Mesendoderm (in vitro differentiated cells): ENCODE data around the gene CPAMD8.

Experiments used
- DNase-seq: peaks from one replicate; pipeline ENCODE4 v3.0.0; 2013
- H2AK5ac ChIP-seq: 2 replicates; pipeline ENCODE4 v1.6.1; 2013; ENCODE audit warnings: low read length, inconsistent platforms
- H2BK120ac ChIP-seq: 2 replicates; pipeline ENCODE4 v1.6.1; 2013; ENCODE audit warnings: low read depth, mild to moderate bottlenecking, low read length, moderate library complexity, mixed read lengths
- H2BK15ac ChIP-seq: replicated peaks from 2 replicates; pipeline ENCODE4 v1.6.1; 2013; ENCODE audit warnings: low read depth, mild to moderate bottlenecking, moderate library complexity
- H2BK5ac ChIP-seq: 2 replicates; pipeline ENCODE4 v1.6.1; 2013; ENCODE audit warnings: low read length, inconsistent platforms
- H3K18ac ChIP-seq: 2 replicates; pipeline ENCODE4 v1.6.1; 2013; ENCODE audit warnings: mild to moderate bottlenecking, low read length, mixed read lengths
- H3K23ac ChIP-seq: one replicate; pipeline ENCODE4 v1.6.1; 2013; ENCODE audit warnings: low read length
- H3K27ac ChIP-seq: 2 replicates; pipeline ENCODE4 v1.5.1; 2013; ENCODE audit warnings: low read depth, mild to moderate bottlenecking, inconsistent platforms, low read length, moderate library complexity
- H3K27me3 ChIP-seq: 2 replicates; pipeline ENCODE4 v1.6.1; 2013; ENCODE audit warnings: low read length, control low read depth, mild to moderate bottlenecking, inconsistent platforms; ENCODE audit not compliant: insufficient read depth, poor library complexity
- H3K36me3 ChIP-seq: 2 replicates; pipeline ENCODE4 v1.6.1; 2013; ENCODE audit warnings: low read length, inconsistent platforms; ENCODE audit not compliant: control insufficient read depth, insufficient read depth
- H3K4ac ChIP-seq: one replicate; pipeline ENCODE4 v1.6.1; 2013; ENCODE audit warnings: low read depth, mild to moderate bottlenecking, low read length, moderate library complexity
- H3K4me1 ChIP-seq: 2 replicates; pipeline ENCODE4 v1.6.1; 2013; ENCODE audit warnings: low read depth, low read length, inconsistent platforms; ENCODE audit not compliant: control insufficient read depth
- H3K4me2 ChIP-seq: 2 replicates; pipeline ENCODE4 v1.6.1; 2013; ENCODE audit warnings: low read length
- H3K4me3 ChIP-seq: 2 replicates; pipeline ENCODE4 v1.5.1; 2013; ENCODE audit warnings: mild to moderate bottlenecking, low read length
- H3K56ac ChIP-seq: one replicate; pipeline ENCODE4 v1.6.1; 2013; ENCODE audit warnings: low read length
- H3K79me1 ChIP-seq: 2 replicates; pipeline ENCODE4 v1.6.1; 2013; ENCODE audit warnings: low read length, inconsistent platforms
- H3K79me2 ChIP-seq: 2 replicates; pipeline ENCODE4 v1.6.1; 2013; ENCODE audit warnings: mild to moderate bottlenecking, low read length; ENCODE audit not compliant: control insufficient read depth, insufficient read depth
- H3K9ac ChIP-seq: 2 replicates; pipeline ENCODE4 v1.6.1; 2013; ENCODE audit warnings: low read length, inconsistent platforms
- H4K5ac ChIP-seq: one replicate; pipeline ENCODE4 v1.6.1; 2013; ENCODE audit warnings: low read length
- H4K8ac ChIP-seq: one replicate; pipeline ENCODE4 v1.6.1; 2013; ENCODE audit warnings: low read depth, mild to moderate bottlenecking, control low read depth, low read length, moderate library complexity
- WGBS: extraction: QIAGEN DNeasy Blood & Tissue Kit; methylation state at CpG from one replicate; pipeline ENCODE4 v1.1.7; 2013; ENCODE audit warnings: low lambda C conversion rate, missing lambda C conversion rate; ENCODE audit not compliant: insufficient coverage; ENCODE audit errors: extremely low coverage; 5-methylcytosine and 5-hydroxymethylcytosine counted together

Gene CPAMD8

DNA sequence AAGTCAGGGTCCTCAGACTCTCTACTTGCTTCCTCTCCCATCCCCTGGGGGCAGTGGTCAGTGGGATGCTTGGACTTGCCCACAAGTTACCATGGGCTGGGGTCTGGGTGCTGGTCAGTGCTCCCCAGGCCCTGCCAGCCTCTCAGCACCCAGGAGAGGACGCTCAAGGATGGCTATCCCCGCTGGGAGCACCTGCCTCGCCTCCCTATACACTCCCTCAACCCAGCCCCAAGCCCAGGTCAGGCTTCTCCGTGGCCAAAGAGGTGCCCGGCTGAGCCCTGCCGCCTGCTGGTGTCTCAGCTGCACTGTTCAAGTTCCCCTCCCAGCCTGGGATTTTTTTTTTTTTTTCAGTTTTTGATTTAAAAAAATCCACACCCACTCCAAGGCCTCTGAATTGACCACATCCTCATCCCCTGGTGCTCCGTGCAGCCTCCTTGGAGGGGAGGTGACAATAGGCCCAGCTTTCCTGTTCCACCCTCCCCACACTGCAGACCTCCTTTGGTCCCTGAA, 127.0 kb downstream of the CPAMD8 start:
- H4K8ac ChIP-seq = no peak overlapping the region
- H3K4me2 ChIP-seq = no peak overlapping the region
- no peak overlapping the region for H3K23ac ChIP-seq
- no peaks in the 10 kb centered on the region for H3K36me3 ChIP-seq
- no peak overlapping the region for H2BK120ac ChIP-seq
- H3K27ac ChIP-seq = no peak overlapping the region
- peak; percentile 70 for DNase-seq
- no peak overlapping the region for H3K18ac ChIP-seq
- no peaks in the 10 kb centered on the region for H3K27me3 ChIP-seq
- H4K5ac ChIP-seq = no peak overlapping the region
- H2AK5ac ChIP-seq = no peak overlapping the region
- H3K4me3 ChIP-seq = no peak overlapping the region
- no peaks in the 10 kb centered on the region for H3K4me1 ChIP-seq
- no peak overlapping the region for H3K56ac ChIP-seq
- no peaks in the 10 kb centered on the region for H3K79me2 ChIP-seq
- WGBS = no CpG with 5 or more reads among the region's 7 CpGs
- no peak overlapping the region for H3K4ac ChIP-seq
- H3K79me1 ChIP-seq = no peaks in the 10 kb centered on the region
- no peak overlapping the region for H3K9ac ChIP-seq
- H2BK15ac ChIP-seq = no peak overlapping the region
- H2BK5ac ChIP-seq = no peak overlapping the region

DNA sequence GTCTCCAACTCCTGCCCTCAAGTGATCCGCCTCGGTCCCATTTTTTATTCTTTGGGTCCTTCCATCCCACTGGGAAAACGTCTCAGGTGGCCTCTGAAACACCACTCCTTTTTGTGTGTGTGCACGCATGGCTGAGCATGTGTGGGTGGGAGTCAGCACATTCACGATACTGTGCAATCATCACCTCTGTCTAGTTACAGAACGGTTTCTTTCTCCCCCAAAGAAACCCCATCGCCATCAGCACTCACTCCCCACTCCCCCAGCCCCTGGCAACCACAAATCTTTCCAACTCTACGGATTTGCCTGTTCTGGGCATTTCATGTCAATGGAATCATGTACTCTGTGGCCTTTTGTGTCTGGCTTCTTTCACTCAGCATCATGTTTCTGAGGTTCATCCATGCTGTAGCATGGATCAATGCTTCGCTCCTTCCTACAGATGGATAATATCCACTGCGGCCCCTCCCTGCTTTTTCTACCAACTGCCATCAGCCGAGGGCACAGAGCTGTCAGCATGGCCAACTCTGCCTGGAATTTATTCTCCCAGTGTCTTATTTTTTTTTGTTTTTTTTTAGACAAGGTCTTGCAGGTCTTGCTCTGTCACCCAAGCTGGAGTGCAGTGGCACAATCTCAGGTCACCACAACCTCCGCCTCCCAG, 128.1 kb downstream of the CPAMD8 start:
- H3K4ac ChIP-seq = no peak overlapping the region
- H3K23ac ChIP-seq = no peak overlapping the region
- H2BK120ac ChIP-seq = no peak overlapping the region
- H3K4me2 ChIP-seq = no peak overlapping the region
- no peak overlapping the region for H3K18ac ChIP-seq
- H3K79me2 ChIP-seq = no peaks in the 10 kb centered on the region
- no peaks in the 10 kb centered on the region for H3K4me1 ChIP-seq
- no CpG with 5 or more reads among the region's 12 CpGs for WGBS
- no peak overlapping the region for H4K8ac ChIP-seq
- H3K9ac ChIP-seq = no peak overlapping the region
- no peak overlapping the region for H2BK15ac ChIP-seq
- H3K27me3 ChIP-seq = no peaks in the 10 kb centered on the region
- H2BK5ac ChIP-seq = no peak overlapping the region
- no peak overlapping the region for H3K27ac ChIP-seq
- H3K4me3 ChIP-seq = no peak overlapping the region
- DNase-seq = no peak
- H3K79me1 ChIP-seq = no peaks in the 10 kb centered on the region
- H2AK5ac ChIP-seq = no peak overlapping the region
- no peak overlapping the region for H3K56ac ChIP-seq
- H4K5ac ChIP-seq = no peak overlapping the region
- no peaks in the 10 kb centered on the region for H3K36me3 ChIP-seq

DNA sequence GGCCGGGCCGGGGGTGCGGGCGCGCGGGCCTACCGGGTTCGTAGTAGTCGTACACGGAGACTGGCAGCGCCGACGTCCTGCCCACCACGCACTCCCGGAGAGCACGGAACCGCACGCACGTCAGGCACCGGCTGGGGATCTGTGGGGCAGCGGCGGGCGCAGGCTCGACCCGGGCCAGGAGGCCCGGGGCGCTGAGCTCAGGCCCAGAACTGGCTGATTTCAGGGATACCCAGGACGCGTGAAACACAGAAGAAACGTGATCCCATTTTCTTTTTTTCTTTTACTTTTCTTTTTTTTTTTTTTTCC, 128.8 kb downstream of the CPAMD8 start:
- Histone ChIP-seq H4K8ac (no peak overlapping the region), H3K27me3 (no peaks in the 10 kb centered on the region), H3K18ac (peak overlapping the region; percentile 8), H4K5ac (no peak overlapping the region), H3K79me1 (no peaks in the 10 kb centered on the region), H3K79me2 (no peaks in the 10 kb centered on the region), H3K36me3 (no peaks in the 10 kb centered on the region), H2BK120ac (no peak overlapping the region), H3K23ac (no peak overlapping the region), H3K27ac (no peak overlapping the region), H3K4me3 (no peak overlapping the region), H2BK5ac (no peak overlapping the region), H3K4ac (no peak overlapping the region), H2AK5ac (no peak overlapping the region), H2BK15ac (no peak overlapping the region), H3K56ac (peak overlapping the region; percentile 83), H3K4me1 (no peaks in the 10 kb centered on the region), H3K9ac (peak overlapping the region; percentile 67), H3K4me2 (peak overlapping the region; percentile 77)
- no peak for DNase-seq
- no CpG with 5 or more reads among the region's 30 CpGs for WGBS

DNA sequence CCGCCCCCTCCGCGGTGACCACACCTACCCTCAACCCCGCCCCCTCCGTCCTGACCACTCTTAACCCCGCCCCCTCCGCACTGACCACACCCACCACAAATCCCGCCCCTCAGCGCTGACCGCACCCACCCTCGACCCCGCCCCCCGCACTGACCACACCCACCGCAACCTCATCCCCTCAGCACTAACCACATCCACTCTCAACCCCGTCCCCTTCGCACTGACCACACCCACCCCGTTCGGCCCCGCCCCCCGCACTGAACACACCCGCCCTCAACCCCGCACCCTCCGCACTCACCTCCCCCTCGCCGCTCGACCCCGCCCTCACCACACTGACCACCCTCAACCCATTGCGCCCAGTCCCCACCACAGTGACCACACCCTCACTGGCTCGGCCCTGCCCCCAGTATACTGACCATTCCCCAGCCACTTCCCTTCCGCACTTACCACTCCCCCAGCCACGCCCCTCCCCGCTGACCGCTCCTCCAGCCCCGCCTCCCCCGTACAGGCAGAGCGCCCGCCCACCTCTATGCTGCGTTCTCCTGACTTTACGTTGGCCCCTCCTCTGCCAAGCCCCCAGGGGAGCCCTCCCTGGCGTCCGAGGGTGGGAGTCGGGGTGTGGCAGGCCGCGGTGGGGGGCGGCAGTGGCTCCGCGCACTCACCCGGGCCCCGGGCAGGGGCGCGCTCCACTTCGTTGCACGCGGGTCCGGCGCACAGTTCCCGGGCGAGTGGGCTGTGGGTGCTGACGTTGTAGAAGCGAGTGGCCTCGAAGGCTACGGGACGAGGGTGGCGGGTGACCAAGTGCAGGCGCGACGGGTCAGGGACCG, 129.4 kb downstream of the CPAMD8 start:
- Histone ChIP-seq H2BK5ac (no peak overlapping the region), H3K9ac (peak overlapping the region; percentile 67), H3K4ac (no peak overlapping the region), H3K4me2 (peak overlapping the region; percentile 77), H3K79me2 (no peaks in the 10 kb centered on the region), H3K4me3 (peak overlapping the region; percentile 40), H3K27me3 (no peaks in the 10 kb centered on the region), H3K4me1 (no peaks in the 10 kb centered on the region), H2AK5ac (no peak overlapping the region), H3K18ac (peak overlapping the region; percentile 8), H3K36me3 (no peaks in the 10 kb centered on the region), H2BK15ac (no peak overlapping the region), H3K27ac (no peak overlapping the region), H3K23ac (no peak overlapping the region), H4K5ac (no peak overlapping the region), H3K79me1 (no peaks in the 10 kb centered on the region), H3K56ac (peak overlapping the region; percentile 89), H4K8ac (no peak overlapping the region), H2BK120ac (no peak overlapping the region)
- peak; percentile 96 for DNase-seq
- WGBS = no CpG with 5 or more reads among the region's 68 CpGs

DNA sequence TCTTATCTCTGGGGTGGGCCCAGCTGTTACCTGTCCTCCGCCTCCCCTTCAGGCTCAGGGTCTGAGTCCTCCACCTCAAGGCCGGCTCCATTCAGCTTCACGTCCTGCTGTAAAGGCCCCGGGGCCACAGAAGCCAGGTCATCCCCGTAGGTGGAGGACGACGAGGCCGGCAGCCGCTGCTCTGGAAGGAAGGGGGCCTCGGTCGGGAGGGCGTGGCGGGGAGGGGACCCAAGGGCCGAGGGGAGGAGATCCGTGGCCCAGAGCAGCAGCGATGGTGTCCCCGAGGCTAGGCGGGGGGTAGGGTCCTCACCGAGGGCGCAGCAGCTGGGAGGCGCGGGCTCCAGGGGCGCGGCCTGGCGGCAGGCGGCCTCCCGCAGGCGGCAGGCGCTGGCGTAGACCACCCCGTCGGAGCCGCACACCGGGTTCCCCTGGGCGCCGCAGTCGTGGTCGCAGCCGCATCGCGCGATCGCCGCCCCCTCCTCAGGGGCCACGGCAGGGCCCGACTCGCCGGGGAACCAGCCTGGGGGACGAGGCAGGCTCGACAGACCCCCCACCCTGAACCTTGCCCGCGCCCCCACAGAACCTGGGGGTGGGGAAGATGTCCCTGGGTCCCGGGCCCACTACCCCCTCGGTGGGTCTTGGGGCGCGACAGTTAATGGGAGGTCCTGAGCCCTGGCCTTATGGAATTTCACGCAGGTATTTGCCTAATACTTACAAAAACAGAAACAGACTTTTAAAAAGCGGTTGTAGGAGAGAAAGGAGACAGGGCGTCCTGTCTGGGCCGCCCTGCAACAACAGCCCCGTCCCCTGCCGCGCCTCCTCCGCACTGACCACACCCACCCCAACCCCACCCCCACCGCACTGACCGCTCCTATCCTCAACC, 130.2 kb downstream of the CPAMD8 start:
- H2BK5ac ChIP-seq = no peak overlapping the region
- H3K4me3 ChIP-seq = peak overlapping the region; percentile 7
- no peak overlapping the region for H3K23ac ChIP-seq
- H3K9ac ChIP-seq = peak overlapping the region; percentile 62
- no peak overlapping the region for H3K18ac ChIP-seq
- H3K27ac ChIP-seq = no peak overlapping the region
- no peak overlapping the region for H2BK15ac ChIP-seq
- no peak overlapping the region for H2AK5ac ChIP-seq
- H3K79me1 ChIP-seq = no peaks in the 10 kb centered on the region
- H3K56ac ChIP-seq = peak overlapping the region; percentile 86
- no peaks in the 10 kb centered on the region for H3K27me3 ChIP-seq
- H3K4me2 ChIP-seq = peak overlapping the region; percentile 82
- H3K4me1 ChIP-seq = no peaks in the 10 kb centered on the region
- DNase-seq = peak; percentile 66
- WGBS = no CpG with 5 or more reads among the region's 66 CpGs
- H2BK120ac ChIP-seq = no peak overlapping the region
- no peak overlapping the region for H4K8ac ChIP-seq
- H3K79me2 ChIP-seq = no peaks in the 10 kb centered on the region
- no peak overlapping the region for H3K4ac ChIP-seq
- no peak overlapping the region for H4K5ac ChIP-seq
- no peaks in the 10 kb centered on the region for H3K36me3 ChIP-seq
